Trophoblast cell (in vitro differentiated cells and primary cell): ENCODE results near the gene TUBA3C.

Source experiments
- DNase-seq, 2 donors: peaks; one replicate each; pipeline ENCODE4 v3.0.0-alpha.2; 2016
- H2AFZ ChIP-seq: 2 replicates; pipeline ENCODE4 v1.6.1; 2013; ENCODE audit warnings: low read length, moderate library complexity, mild to moderate bottlenecking; ENCODE audit not compliant: insufficient read depth, poor library complexity
- H2AK5ac ChIP-seq: 2 replicates; pipeline ENCODE4 v1.6.1; 2013; ENCODE audit warnings: mild to moderate bottlenecking, low read length
- H2BK120ac ChIP-seq: 2 replicates; pipeline ENCODE4 v1.6.1; 2013; ENCODE audit warnings: low read length, mild to moderate bottlenecking, moderate library complexity; ENCODE audit not compliant: insufficient read depth, poor library complexity
- H2BK12ac ChIP-seq: 2 replicates; pipeline ENCODE4 v1.6.1; 2013; ENCODE audit warnings: mild to moderate bottlenecking, low read length, moderate library complexity
- H2BK5ac ChIP-seq: 2 replicates; pipeline ENCODE4 v1.6.1; 2013; ENCODE audit warnings: low read length, low read depth, moderate library complexity, mild to moderate bottlenecking; ENCODE audit not compliant: poor library complexity
- H3K14ac ChIP-seq: 2 replicates; pipeline ENCODE4 v1.6.1; 2013; ENCODE audit warnings: mild to moderate bottlenecking, low read length
- H3K18ac ChIP-seq: 2 replicates; pipeline ENCODE4 v1.6.1; 2013; ENCODE audit warnings: mild to moderate bottlenecking, low read length
- H3K23ac ChIP-seq: 2 replicates; pipeline ENCODE4 v1.6.1; 2013; ENCODE audit warnings: low read length
- H3K27ac ChIP-seq: 2 replicates; pipeline ENCODE4 v1.5.1; 2013; ENCODE audit warnings: low read depth, mild to moderate bottlenecking, inconsistent platforms, low read length, moderate library complexity
- H3K27me3 ChIP-seq: 2 replicates; pipeline ENCODE4 v1.6.1; 2013; ENCODE audit warnings: inconsistent platforms, mild to moderate bottlenecking, low read length, moderate library complexity; ENCODE audit not compliant: insufficient read depth
- H3K36me3 ChIP-seq, 2 experiments: 1 replicate in 1 of 2; 2 replicates in 1 of 2; pipeline ENCODE4 v1.6.1; 2013; ENCODE audit warnings: low read length in 2 of 2, mild to moderate bottlenecking in 2 of 2, moderate library complexity in 1 of 2; ENCODE audit not compliant: insufficient read depth in 2 of 2, control insufficient read depth in 1 of 2
- H3K4ac ChIP-seq: 2 replicates; pipeline ENCODE4 v1.6.1; 2013; ENCODE audit warnings: low read depth, mild to moderate bottlenecking, low read length, moderate library complexity
- H3K4me1 ChIP-seq, 2 experiments: 1 replicate in 1 of 2; 2 replicates in 1 of 2; pipeline ENCODE4 v1.6.1; 2013; ENCODE audit warnings: low read length in 2 of 2, mild to moderate bottlenecking in 2 of 2, moderate library complexity in 1 of 2; ENCODE audit not compliant: insufficient read depth in 2 of 2, control insufficient read depth in 1 of 2
- H3K4me2 ChIP-seq: 2 replicates; pipeline ENCODE4 v1.6.1; 2013; ENCODE audit warnings: inconsistent platforms, mild to moderate bottlenecking, low read length, moderate library complexity
- H3K4me3 ChIP-seq: 2 replicates; pipeline ENCODE4 v1.5.1; 2013; ENCODE audit warnings: mild to moderate bottlenecking, low read depth, low read length, inconsistent platforms
- H3K79me1 ChIP-seq: one replicate; pipeline ENCODE4 v1.6.1; 2013; ENCODE audit warnings: low read length
- H3K79me2 ChIP-seq: 2 replicates; pipeline ENCODE4 v1.6.1; 2013; ENCODE audit warnings: low read length, mild to moderate bottlenecking; ENCODE audit not compliant: control insufficient read depth, insufficient read depth, poor library complexity
- H3K9ac ChIP-seq: 2 replicates; pipeline ENCODE4 v1.6.1; 2013; ENCODE audit warnings: mild to moderate bottlenecking, low read length
- H3K9me3 ChIP-seq: 2 replicates; pipeline ENCODE4 v1.6.1; 2013; ENCODE audit warnings: low read depth, mild to moderate bottlenecking, control low read depth, inconsistent platforms, low read length; ENCODE audit not compliant: insufficient read depth
- H4K12ac ChIP-seq: 2 replicates; pipeline ENCODE4 v1.6.1; 2013; ENCODE audit warnings: low read depth, mild to moderate bottlenecking, low read length, moderate library complexity
- H4K8ac ChIP-seq: 2 replicates; pipeline ENCODE4 v1.6.1; 2013; ENCODE audit warnings: low read depth, mild to moderate bottlenecking, low read length, moderate library complexity
- H4K91ac ChIP-seq: one replicate; pipeline ENCODE4 v1.6.1; 2013; ENCODE audit warnings: low read depth, mild to moderate bottlenecking, low read length, moderate library complexity
- WGBS: extraction: QIAGEN DNeasy Blood & Tissue Kit; methylation state at CpG from one replicate; pipeline ENCODE4 v1.1.7; 2013; ENCODE audit warnings: missing lambda C conversion rate; ENCODE audit not compliant: insufficient read length, insufficient coverage; ENCODE audit errors: extremely low coverage; 5-methylcytosine and 5-hydroxymethylcytosine counted together

TUBA3C gene

DNA sequence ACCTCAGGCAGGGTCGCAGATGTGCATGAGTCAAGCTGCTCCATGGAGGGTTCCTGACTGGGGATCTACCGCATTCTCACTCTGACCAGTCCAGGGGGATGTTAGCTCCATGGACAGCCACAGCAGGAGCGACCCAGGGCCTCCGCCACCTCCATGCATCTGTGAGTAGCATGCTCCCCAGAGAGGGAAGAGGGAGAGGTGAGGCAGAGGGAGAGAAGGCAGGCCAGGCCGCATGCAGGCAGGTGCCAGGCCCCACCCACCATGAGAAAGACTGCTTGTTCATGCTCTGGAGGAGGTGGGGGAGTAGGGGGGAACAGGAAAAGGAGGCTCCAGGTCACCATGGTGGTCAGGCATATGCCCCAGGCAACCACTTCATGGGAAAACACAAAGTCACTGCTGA is 20.3 kb downstream of the TUBA3C start:
- H3K79me1 ChIP-seq: no peaks in the 10 kb centered on the region
- H2AFZ ChIP-seq: no peak overlapping the region
- no peak overlapping the region for H2BK120ac ChIP-seq
- no peak overlapping the region for H3K14ac ChIP-seq
- no peak overlapping the region for H3K18ac ChIP-seq
- no peak for DNase-seq
- no peak overlapping the region for H4K12ac ChIP-seq
- H3K4me3 ChIP-seq: no peak overlapping the region
- H3K9me3 ChIP-seq: peaks cover 62% of the 10 kb centered on the region
- H3K4me2 ChIP-seq: no peak overlapping the region
- H3K36me3 ChIP-seq: no peaks in the 10 kb centered on the region
- no peak overlapping the region for H3K4ac ChIP-seq
- H3K4me1 ChIP-seq: no peaks in the 10 kb centered on the region
- no peak overlapping the region for H3K9ac ChIP-seq
- no peak overlapping the region for H2AK5ac ChIP-seq
- WGBS: no CpG with 5 or more reads among the region's 5 CpGs
- H4K91ac ChIP-seq: no peak overlapping the region
- H4K8ac ChIP-seq: no peak overlapping the region
- no peak overlapping the region for H2BK12ac ChIP-seq
- no peak overlapping the region for H2BK5ac ChIP-seq
- H3K27me3 ChIP-seq: no peaks in the 10 kb centered on the region
- H3K79me2 ChIP-seq: no peaks in the 10 kb centered on the region
- H3K27ac ChIP-seq: no peak overlapping the region
- no peak overlapping the region for H3K23ac ChIP-seq

DNA sequence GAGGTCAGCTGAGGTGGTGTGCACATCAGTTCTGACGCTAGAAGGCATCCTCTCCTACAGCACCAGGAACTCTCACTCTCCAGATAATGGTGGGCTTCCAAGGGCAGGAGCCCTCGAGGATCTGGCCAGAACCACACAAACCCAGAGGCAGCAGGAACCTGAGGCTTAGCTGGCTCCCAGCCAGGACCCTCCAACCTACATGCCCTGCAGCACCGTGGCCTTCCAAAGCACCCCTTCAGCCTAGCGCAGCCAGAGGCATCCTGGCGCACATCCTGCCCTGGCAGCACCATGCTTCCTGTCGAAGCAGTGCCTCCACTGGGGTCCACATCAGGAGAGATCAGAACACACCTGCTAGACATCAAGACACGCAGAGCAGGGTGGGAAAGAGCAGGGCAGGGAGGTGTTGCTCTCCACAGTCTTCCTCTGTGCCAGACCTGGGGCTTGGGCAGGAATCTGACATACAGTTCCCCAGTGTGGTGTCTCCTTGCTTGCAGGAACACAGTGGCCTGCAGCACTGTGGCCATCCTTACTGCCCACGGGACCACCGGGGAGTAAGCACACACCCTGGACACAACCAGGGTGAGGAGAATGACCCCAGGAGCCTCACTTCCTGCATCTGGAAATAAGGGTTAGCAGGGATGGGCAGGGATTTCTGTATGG is 21.7 kb downstream of the TUBA3C start:
- no peak overlapping the region for H4K8ac ChIP-seq
- no peak overlapping the region for H3K4ac ChIP-seq
- no peak overlapping the region for H4K91ac ChIP-seq
- H3K4me2 ChIP-seq: no peak overlapping the region
- H3K4me1 ChIP-seq: no peaks in the 10 kb centered on the region
- H3K27me3 ChIP-seq: no peaks in the 10 kb centered on the region
- H2BK5ac ChIP-seq: no peak overlapping the region
- no peak overlapping the region for H3K18ac ChIP-seq
- no peak overlapping the region for H4K12ac ChIP-seq
- no peaks in the 10 kb centered on the region for H3K79me2 ChIP-seq
- no peak for DNase-seq
- H3K4me3 ChIP-seq: peak overlapping the region; percentile 30
- H3K79me1 ChIP-seq: no peaks in the 10 kb centered on the region
- H2BK120ac ChIP-seq: no peak overlapping the region
- H3K9me3 ChIP-seq: peaks cover 72% of the 10 kb centered on the region
- no peak overlapping the region for H3K23ac ChIP-seq
- no peak overlapping the region for H2AK5ac ChIP-seq
- H2BK12ac ChIP-seq: no peak overlapping the region
- H3K14ac ChIP-seq: no peak overlapping the region
- WGBS: no CpG with 5 or more reads among the region's 9 CpGs
- no peak overlapping the region for H2AFZ ChIP-seq
- H3K36me3 ChIP-seq: no peaks in the 10 kb centered on the region
- H3K27ac ChIP-seq: no peak overlapping the region
- no peak overlapping the region for H3K9ac ChIP-seq

DNA sequence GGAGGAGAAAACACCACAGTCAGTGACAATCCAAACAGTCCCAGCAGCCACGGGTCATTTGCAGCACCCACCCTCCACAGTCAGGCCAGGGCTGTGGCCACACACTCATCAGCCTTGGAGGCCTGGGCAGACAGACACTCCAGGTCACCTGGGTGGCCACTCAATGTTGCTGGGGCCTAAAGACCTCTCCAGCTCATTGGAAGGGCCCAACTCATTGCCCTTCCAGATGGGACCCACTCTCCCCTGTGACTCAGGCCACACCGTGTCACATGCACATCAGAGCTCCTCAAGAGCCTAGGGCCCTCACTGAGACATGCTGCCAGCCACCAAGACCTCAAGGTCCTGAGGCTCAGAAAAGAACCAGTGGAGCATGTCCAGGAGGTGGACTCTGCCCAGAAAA is 22.4 kb downstream of the TUBA3C start:
- WGBS: no CpG with 5 or more reads among the region's 2 CpGs
- no peak for DNase-seq
- H3K4ac ChIP-seq: no peak overlapping the region

DNA sequence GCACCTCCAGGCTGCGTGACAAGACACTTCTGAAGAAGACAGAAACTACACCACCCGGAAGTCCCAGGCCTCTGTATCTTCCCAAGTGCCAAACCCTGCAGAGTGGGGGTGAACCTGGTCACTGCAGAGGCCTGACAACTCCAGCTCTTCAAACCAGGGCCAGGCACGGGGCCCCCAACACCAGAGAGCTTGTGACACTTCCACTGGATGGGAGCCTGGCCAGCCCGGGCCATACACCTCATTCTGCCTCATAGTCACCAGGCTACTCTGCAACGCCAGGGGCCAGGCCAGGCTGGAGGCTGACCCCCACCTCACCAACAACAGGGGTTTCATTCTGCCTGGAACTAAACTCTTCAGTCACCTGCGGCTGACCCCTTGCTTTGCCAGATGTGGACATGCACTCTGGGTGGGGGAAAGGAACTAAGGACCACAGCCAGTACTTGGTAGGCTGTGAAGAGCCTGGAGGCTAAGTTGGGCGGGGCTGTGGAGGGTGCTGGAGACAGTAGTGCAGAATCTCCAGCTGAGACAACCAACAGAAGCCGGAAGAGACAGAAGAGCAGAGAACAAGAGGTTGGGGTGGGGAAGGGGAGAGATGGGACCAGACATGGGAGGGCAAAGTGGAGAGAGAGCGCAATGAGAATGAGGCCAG is 23.0 kb downstream of the TUBA3C start:
- Histone ChIP-seq H3K9me3 (peaks cover 82% of the 10 kb centered on the region), H3K4me2 (no peak overlapping the region), H3K79me2 (no peaks in the 10 kb centered on the region), H3K18ac (no peak overlapping the region), H3K4me3 (no peak overlapping the region), H3K27me3 (no peaks in the 10 kb centered on the region), H4K8ac (no peak overlapping the region), H2BK12ac (no peak overlapping the region), H3K9ac (no peak overlapping the region), H2BK5ac (no peak overlapping the region), H2AK5ac (no peak overlapping the region), H2BK120ac (no peak overlapping the region), H3K27ac (no peak overlapping the region), H3K4ac (no peak overlapping the region), H3K79me1 (no peaks in the 10 kb centered on the region), H3K23ac (no peak overlapping the region), H3K4me1 (no peaks in the 10 kb centered on the region), H3K36me3 (no peaks in the 10 kb centered on the region), H2AFZ (no peak overlapping the region), H4K12ac (no peak overlapping the region), H4K91ac (no peak overlapping the region), H3K14ac (no peak overlapping the region)
- no CpG with 5 or more reads among the region's 9 CpGs for WGBS
- no peak for DNase-seq

More for the DNA sequence above, 22.4 kb downstream of the TUBA3C start:
- Histone ChIP-seq H2AFZ (no peak overlapping the region), H3K4me1 (no peaks in the 10 kb centered on the region), H3K4me3 (no peak overlapping the region), H3K18ac (no peak overlapping the region), H3K9me3 (peaks cover 76% of the 10 kb centered on the region), H2BK120ac (no peak overlapping the region), H3K27ac (no peak overlapping the region), H3K36me3 (no peaks in the 10 kb centered on the region), H4K12ac (no peak overlapping the region), H3K9ac (no peak overlapping the region), H4K8ac (no peak overlapping the region), H3K27me3 (no peaks in the 10 kb centered on the region), H3K23ac (no peak overlapping the region), H3K4me2 (no peak overlapping the region), H3K79me2 (no peaks in the 10 kb centered on the region), H3K79me1 (no peaks in the 10 kb centered on the region), H3K14ac (no peak overlapping the region), H2BK12ac (no peak overlapping the region), H2BK5ac (no peak overlapping the region), H4K91ac (no peak overlapping the region), H2AK5ac (no peak overlapping the region)
